Fibroblast of villous mesenchyme (primary cell): ENCODE measurements around the gene COLEC12. TPM values are rescaled to one million over a fixed set of nuclear protein-coding genes. Genes with fewer than 3 reads are reported as not detected.
A peak's percentile ranks its signal among the peaks of the same experiment; 100 is the strongest.

Experiments
- DNase-seq: peaks from one replicate; pipeline ENCODE4 v3.0.0-alpha.2; 2010; ENCODE audit warnings: low read depth
- H3K4me3 ChIP-seq: 2 replicates; pipeline ENCODE4 v1.5.1; 2011; ENCODE audit warnings: low read depth, mild to moderate bottlenecking, low read length
- CTCF ChIP-seq: IDR thresholded peaks from 2 replicates; pipeline ENCODE4 v1.5.1; 2012; ENCODE audit warnings: low read depth, mild to moderate bottlenecking, low read length; ENCODE audit not compliant: insufficient read depth
- total RNA-seq: library from RNA; depleted of rRNA; stranded (reverse); fragments of >200 nt; gene quantifications from 2 replicates; pipeline ENCODE4 v1.2.3, GENCODE V29; 2012

COLEC12 gene
- total RNA-seq, 1 donor = 3.9 TPM

GRCh38 chr18:434410-434809, 66.1 kb downstream of the COLEC12 start:
- no peak for DNase-seq
- H3K4me3 ChIP-seq = no peak overlapping the region
- no peak for TF ChIP-seq CTCF

- TF ChIP-seq CTCF = no peak
- no peak for DNase-seq
- no peak overlapping the region for H3K4me3 ChIP-seq
Observed at GRCh38 chr18:433960-434359, 66.5 kb downstream of the COLEC12 start.

DNA sequence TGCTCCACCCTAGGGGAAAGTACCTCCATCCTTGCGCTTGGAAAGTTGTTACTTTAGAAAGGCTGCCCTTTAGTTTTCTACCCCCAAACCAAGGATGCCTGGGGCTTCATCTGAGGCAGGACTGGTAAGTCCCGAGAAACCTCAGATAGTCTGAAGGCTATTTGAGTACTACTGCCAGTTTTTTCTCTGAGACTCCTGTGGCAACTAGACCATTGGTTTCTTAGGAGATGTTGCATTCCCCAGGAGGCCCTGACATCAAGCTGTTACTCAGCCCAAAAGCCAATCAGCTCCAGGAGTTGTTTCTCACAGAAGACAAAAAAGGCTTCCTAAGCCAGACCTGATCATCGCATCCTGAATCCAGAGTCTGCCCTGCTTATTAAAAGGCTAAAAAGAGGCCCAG, 67.2 kb downstream of the COLEC12 start:
- no peak overlapping the region for H3K4me3 ChIP-seq
- DNase-seq = no peak
- TF ChIP-seq CTCF = no peak

DNA sequence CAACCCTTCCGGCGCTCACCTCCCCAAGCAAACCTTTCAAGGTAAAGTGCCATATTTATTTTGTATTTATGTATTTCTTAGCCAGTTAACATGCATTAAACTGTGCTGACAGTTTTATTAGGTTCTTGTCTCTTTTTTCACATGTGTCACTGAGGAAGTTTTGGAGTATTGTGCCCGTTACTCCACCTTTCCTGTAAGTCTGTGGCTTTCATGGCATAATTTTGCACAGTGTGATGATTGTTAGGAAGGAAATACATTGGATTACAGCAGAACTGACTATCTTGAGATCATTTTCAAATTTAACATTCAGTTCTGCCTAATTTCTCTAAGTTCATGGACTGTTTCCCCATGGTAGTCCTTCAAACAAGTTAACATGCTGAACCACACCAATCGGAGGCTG, 67.7 kb downstream of the COLEC12 start:
- no peak overlapping the region for H3K4me3 ChIP-seq
- TF ChIP-seq CTCF = no peak
- DNase-seq = no peak

- no peak for DNase-seq
- H3K4me3 ChIP-seq = no peak overlapping the region
- no peak for TF ChIP-seq CTCF
Observed at GRCh38 chr18:429030-429429, 71.5 kb downstream of the COLEC12 start.

DNA sequence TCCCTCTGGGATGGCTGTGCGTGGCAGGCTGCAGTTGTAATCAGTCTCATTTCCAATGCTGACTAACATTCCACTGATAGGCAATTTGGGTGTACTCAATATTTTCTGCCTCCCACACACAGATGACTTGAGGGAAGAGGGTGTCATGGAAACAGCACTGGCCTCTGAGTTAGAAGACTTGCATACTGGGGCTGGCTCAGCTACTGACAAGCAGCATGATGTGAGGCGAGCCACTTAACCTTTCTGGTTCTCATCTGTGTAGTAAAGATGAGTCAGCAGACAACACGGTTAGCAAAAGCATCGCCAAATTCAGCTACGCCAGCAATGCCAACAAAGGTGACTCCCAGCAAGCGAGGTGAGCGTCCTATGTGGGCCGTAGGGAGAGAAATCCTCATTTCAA, 73.5 kb downstream of the COLEC12 start:
- TF ChIP-seq CTCF = no peak
- no peak overlapping the region for H3K4me3 ChIP-seq
- DNase-seq = peak; percentile 67

- no peak overlapping the region for H3K4me3 ChIP-seq
- no peak for DNase-seq
- TF ChIP-seq CTCF = no peak
Observed at GRCh38 chr18:425106-425745, 75.3 kb downstream of the COLEC12 start.
